WTC11 (cell line): Measurements from ENCODE around the gene CLEC12A. TPM values are rescaled to one million over a fixed set of nuclear protein-coding genes. Genes with fewer than 3 reads are reported as not detected.

Source experiments
- ATAC-seq: fragments of 200-7000 bp; cut with Tn5 transposase; 2 replicates; pipeline ENCODE4 v1.10.0; 2021; ENCODE audit warnings: mild to moderate bottlenecking, moderate library complexity
- CTCF ChIA-PET: fragments of 300-600 bp; sonication (Branson Sonifier 250); formaldehyde crosslinking; loops from one replicate; lab custom pipeline; 2021; ENCODE audit warnings: antibody characterized with exemption; lab: Charles Lee
- POLR2A ChIA-PET: fragments of 350-600 bp; sonication (Branson Sonifier 250); formaldehyde crosslinking; loops from one replicate; lab custom pipeline; 2021; ENCODE audit warnings: antibody characterized with exemption; lab: Charles Lee
- DNase-seq: peaks from one replicate; pipeline ENCODE4 v3.0.0; 2021; ENCODE audit warnings: low spot score
- H3K27ac Mint-ChIP-seq: 2 replicates; pipeline ENCODE4 v1.8.0; 2021; ENCODE audit warnings: mixed read lengths
- H3K27me3 Mint-ChIP-seq: 2 replicates; pipeline ENCODE4 v1.8.0; 2021; ENCODE audit warnings: low read depth, mild to moderate bottlenecking, moderate library complexity, mixed read lengths
- H3K36me3 Mint-ChIP-seq: 2 replicates; pipeline ENCODE4 v1.8.0; 2021; ENCODE audit warnings: mixed read lengths
- H3K4me1 Mint-ChIP-seq: 2 replicates; pipeline ENCODE4 v1.8.0; 2022; ENCODE audit warnings: mixed read lengths
- H3K4me3 Mint-ChIP-seq: 2 replicates; pipeline ENCODE4 v1.8.0; 2021; ENCODE audit warnings: mild to moderate bottlenecking, moderate library complexity, mixed read lengths
- H3K9me3 Mint-ChIP-seq: 2 replicates; pipeline ENCODE4 v1.8.0; 2021; ENCODE audit warnings: mixed read lengths
- ARID4B ChIP-seq: sonication (generic); formaldehyde crosslinking; IDR thresholded peaks from 2 replicates; pipeline ENCODE4 v1.8.0; 2023; ENCODE audit warnings: missing genetic modification reagents, mild to moderate bottlenecking, borderline replicate concordance
- FOXK1 ChIP-seq: sonication (generic); formaldehyde crosslinking; IDR thresholded peaks from 2 replicates; pipeline ENCODE4 v1.8.0; 2022; ENCODE audit warnings: mild to moderate bottlenecking, moderate library complexity, missing genetic modification reagents
- FOXP4 ChIP-seq: sonication (generic); formaldehyde crosslinking; IDR thresholded peaks from 2 replicates; pipeline ENCODE4 v1.8.0; 2022; ENCODE audit warnings: mild to moderate bottlenecking, missing genetic modification reagents
- GRHL2 ChIP-seq: fragments of 250-450 bp; sonication (Bioruptor Pico); IDR thresholded peaks from 2 replicates; pipeline ENCODE4 v1.8.0; 2022; ENCODE audit warnings: mild to moderate bottlenecking, moderate library complexity; ENCODE audit not compliant: insufficient replicate concordance, severe bottlenecking
- HMGXB4 ChIP-seq: sonication (generic); formaldehyde crosslinking; IDR thresholded peaks from 2 replicates; pipeline ENCODE4 v1.8.1; 2023; ENCODE audit warnings: mild to moderate bottlenecking, moderate library complexity, missing genetic modification reagents
- KAT7 ChIP-seq: sonication (generic); formaldehyde crosslinking; IDR thresholded peaks from 2 replicates; pipeline ENCODE4 v1.8.1; 2023; ENCODE audit warnings: missing genetic modification reagents, mild to moderate bottlenecking, borderline replicate concordance
- MAX ChIP-seq: sonication (generic); formaldehyde crosslinking; IDR thresholded peaks from 2 replicates; pipeline ENCODE4 v1.8.0; 2022; ENCODE audit warnings: mild to moderate bottlenecking, missing genetic modification reagents
- NR2C2 ChIP-seq: sonication (generic); formaldehyde crosslinking; IDR thresholded peaks from 2 replicates; pipeline ENCODE4 v1.8.0; 2022; ENCODE audit warnings: mild to moderate bottlenecking, missing genetic modification reagents
- PRDM15 ChIP-seq: sonication (generic); formaldehyde crosslinking; IDR thresholded peaks from 2 replicates; pipeline ENCODE4 v1.8.0; 2022; ENCODE audit warnings: missing genetic modification reagents
- PREB ChIP-seq: sonication (generic); formaldehyde crosslinking; IDR thresholded peaks from 2 replicates; pipeline ENCODE4 v1.8.1; 2022; ENCODE audit warnings: mild to moderate bottlenecking, missing genetic modification reagents, moderate library complexity, borderline replicate concordance
- PRRX2 ChIP-seq: fragments of 250-450 bp; sonication (Bioruptor Pico); IDR thresholded peaks from 2 replicates; pipeline ENCODE4 v1.8.0; 2021; ENCODE audit warnings: mild to moderate bottlenecking
- USF1 ChIP-seq: sonication (generic); formaldehyde crosslinking; IDR thresholded peaks from 2 replicates; pipeline ENCODE4 v1.8.0; 2022; ENCODE audit warnings: mild to moderate bottlenecking, missing genetic modification reagents
- ZNF219 ChIP-seq: sonication (generic); formaldehyde crosslinking; IDR thresholded peaks from 2 replicates; pipeline ENCODE4 v1.8.0; 2023; ENCODE audit warnings: missing genetic modification reagents, mild to moderate bottlenecking, borderline replicate concordance
- ZNF232 ChIP-seq: sonication (generic); formaldehyde crosslinking; IDR thresholded peaks from 2 replicates; pipeline ENCODE4 v1.8.0; 2022; ENCODE audit warnings: mild to moderate bottlenecking, missing genetic modification reagents
- ZNF281 ChIP-seq: sonication (generic); formaldehyde crosslinking; IDR thresholded peaks from 2 replicates; pipeline ENCODE4 v1.8.0; 2023; ENCODE audit warnings: mild to moderate bottlenecking, missing genetic modification reagents
- ZNF317 ChIP-seq: sonication (generic); formaldehyde crosslinking; IDR thresholded peaks from 2 replicates; pipeline ENCODE4 v1.8.1; 2023; ENCODE audit warnings: low read depth, mild to moderate bottlenecking, moderate library complexity, missing genetic modification reagents, borderline replicate concordance
- ZNF425 ChIP-seq: fragments of 250-450 bp; sonication (Bioruptor Pico); conservative IDR thresholded peaks from 2 replicates; pipeline ENCODE4 v1.9.0; 2021; ENCODE audit warnings: mild to moderate bottlenecking
- total RNA-seq: library from RNA; stranded (reverse); gene quantifications from 3 replicates; pipeline ENCODE4 v1.2.3, GENCODE V29; 2021

Gene CLEC12A
- total RNA-seq, 1 experiment from 2014 or later, result not detected

GRCh38 chr12:9928607-9929006 lies 42.6 kb upstream of the CLEC12A start:
- POLR2A ChIA-PET, result no interaction called here
- H3K36me3 Mint-ChIP-seq, result no peaks in the 10 kb centered on the region
- ATAC-seq (no peak), DNase-seq (no peak)
- TF ChIP-seq PREB (CRISPR knock-in tag) (no peak), KAT7 (no peak), FOXK1 (CRISPR knock-in tag) (no peak), GRHL2 (CRISPR knock-in tag) (no peak), PRRX2 (no peak), USF1 (CRISPR knock-in tag) (no peak), FOXP4 (CRISPR knock-in tag) (no peak), ARID4B (CRISPR knock-in tag) (no peak), ZNF232 (no peak), ZNF317 (CRISPR knock-in tag) (no peak), ZNF281 (CRISPR knock-in tag) (no peak), PRDM15 (CRISPR knock-in tag) (no peak), ZNF219 (CRISPR knock-in tag) (no peak), MAX (CRISPR knock-in tag) (no peak), HMGXB4 (CRISPR knock-in tag) (no peak), NR2C2 (CRISPR knock-in tag) (no peak), ZNF425 (CRISPR knock-in tag) (no peak)
- H3K27ac Mint-ChIP-seq, result no peak overlapping the region
- no peak overlapping the region for H3K4me3 Mint-ChIP-seq
- no peaks in the 10 kb centered on the region for H3K9me3 Mint-ChIP-seq
- H3K4me1 Mint-ChIP-seq, result peaks cover 2% of the 10 kb centered on the region; the same call in 1 of the 2 replicates
- CTCF ChIA-PET, result interaction anchor here (2.8 kb wide), 1 partner anchor 115 kb away, joined by 16 read pairs; no protein-coding TSS in a partner anchor
- H3K27me3 Mint-ChIP-seq, result no peaks in the 10 kb centered on the region; the same call in 1 of the 2 replicates
